HCT116 (cell line): Measurements from ENCODE around the gene SH3RF2. TPM values are rescaled to one million over a fixed set of nuclear protein-coding genes. Genes with fewer than 3 reads are reported as not detected.

Experiments used
- ATAC-seq: fragments of 200-7000 bp; cut with Tn5 transposase; 2 replicates; pipeline ENCODE4 v1.9.1; 2020; ENCODE audit warnings: mild to moderate bottlenecking, moderate library complexity
- BruUV-seq: library from RNA; stranded (reverse); fragments of 400-500 nt; replicated peaks from 2 replicates; lab custom pipeline; 2021; lab: Mats Ljungman, UMichigan
- CTCF ChIA-PET: fragments of 300-600 bp; sonication (Branson Sonifier 250); formaldehyde crosslinking; loops from one replicate; lab custom pipeline; 2021; ENCODE audit warnings: antibody characterized with exemption; lab: Charles Lee
- POLR2A ChIA-PET: fragments of 300-600, 350-600 bp; sonication (Branson Sonifier 250); formaldehyde crosslinking; loops from one replicate; lab custom pipeline; 2021; ENCODE audit warnings: antibody characterized with exemption; lab: Charles Lee
- RAD21 ChIA-PET, 2 experiments: fragments of 300-600 bp; sonication (Branson Sonifier 250); formaldehyde crosslinking; loops; one replicate each; lab custom pipeline; 2023; ENCODE audit warnings: low total read pairs in 2 of 2; ENCODE audit not compliant: uncharacterized antibody in 2 of 2, unreplicated experiment in 2 of 2, low non-redundant PET in 1 of 2; lab: Charles Lee
- DNase-seq: peaks from one replicate; pipeline ENCODE4 v3.0.0-alpha.2; 2010; ENCODE audit warnings: low read depth, low spot score
- H2AFZ ChIP-seq: fragments of 200-600 bp; shearing (Covaris generic), sonication (generic); 2 replicates; pipeline ENCODE4 v1.6.1; 2017; ENCODE audit warnings: low read depth, mixed run types, mixed read lengths, antibody characterized with exemption, low read length; ENCODE audit not compliant: poor library complexity, severe bottlenecking
- H3K27ac ChIP-seq: 2 replicates; pipeline ENCODE4 v1.5.1; 2012; ENCODE audit warnings: low read depth, low read length
- H3K27me3 ChIP-seq: fragments of 200-600 bp; sonication (generic); 2 replicates; pipeline ENCODE4 v1.6.1; 2016; ENCODE audit warnings: mixed run types, low read length, mixed read lengths; ENCODE audit not compliant: insufficient read depth
- H3K36me3 ChIP-seq, 2 experiments: fragments of 200-500 bp in 1 of 2; fragments of 200-600 bp in 1 of 2; sonication (Bioruptor generic) in 1 of 2; sonication (generic) in 1 of 2; 2 replicates each; pipeline versions ENCODE4 v1.5.1 to v1.6.1; 2014 to 2016; ENCODE audit warnings: low read length in 2 of 2, inconsistent platforms in 1 of 2, mixed read lengths in 1 of 2, mixed run types in 1 of 2; ENCODE audit not compliant: insufficient read depth in 2 of 2, control insufficient read depth in 1 of 2
- H3K4me1 ChIP-seq, 2 experiments: fragments of 200-600 bp in 1 of 2; sonication (generic) in 1 of 2; 2 replicates each; pipeline versions ENCODE4 v1.5.1 to v1.6.1; 2012 to 2017; ENCODE audit warnings: low read length in 2 of 2, inconsistent platforms in 1 of 2, mild to moderate bottlenecking in 1 of 2, mixed read lengths in 1 of 2, mixed run types in 1 of 2, moderate library complexity in 1 of 2; ENCODE audit not compliant: insufficient read depth in 2 of 2, control insufficient read depth in 1 of 2
- H3K4me2 ChIP-seq: fragments of 200-600 bp; sonication (generic); 2 replicates; pipeline ENCODE4 v1.6.1; 2017; ENCODE audit warnings: mixed run types, low read length, mixed read lengths
- H3K4me3 ChIP-seq, 2 experiments: fragments of 200-600 bp in 1 of 2; sonication (generic) in 1 of 2; replicated peaks in 1 of 2; 2 replicates each; pipeline ENCODE4 v1.5.1; 2011 to 2016; ENCODE audit warnings: low read length in 2 of 2, control low read depth in 1 of 2, low read depth in 1 of 2, mild to moderate bottlenecking in 1 of 2, mixed read lengths in 1 of 2, mixed run types in 1 of 2
- H3K79me2 ChIP-seq: fragments of 200-600 bp; sonication (generic); 2 replicates; pipeline ENCODE4 v1.6.1; 2017; ENCODE audit warnings: mild to moderate bottlenecking, mixed run types, low read length, moderate library complexity, mixed read lengths; ENCODE audit not compliant: insufficient read depth
- H3K9ac ChIP-seq: fragments of 200-600 bp; sonication (generic); 2 replicates; pipeline ENCODE4 v1.6.1; 2016; ENCODE audit warnings: low read length, mixed read lengths
- H3K9me2 ChIP-seq: fragments of 200-600 bp; sonication (generic), shearing (Covaris generic); 2 replicates; pipeline ENCODE4 v1.6.1; 2017; ENCODE audit warnings: mixed run types, mild to moderate bottlenecking, moderate library complexity; ENCODE audit not compliant: insufficient read depth
- H3K9me3 ChIP-seq, 2 experiments: fragments of 200-500 bp in 1 of 2; fragments of 200-600 bp in 1 of 2; sonication (Bioruptor generic) in 1 of 2; sonication (generic) in 1 of 2; 2 replicates each; pipeline ENCODE4 v1.6.1; 2014 to 2017; ENCODE audit warnings: low read length in 2 of 2, mixed read lengths in 2 of 2, inconsistent platforms in 1 of 2, low read depth in 1 of 2, mild to moderate bottlenecking in 1 of 2, mixed run types in 1 of 2, moderate library complexity in 1 of 2; ENCODE audit not compliant: control insufficient read depth in 1 of 2, insufficient read depth in 1 of 2
- H4K20me1 ChIP-seq: fragments of 200-600 bp; sonication (generic), shearing (Covaris generic); 2 replicates; pipeline ENCODE4 v1.6.1; 2017; ENCODE audit warnings: mixed run types, mild to moderate bottlenecking, moderate library complexity; ENCODE audit not compliant: insufficient read depth
- ATF3 ChIP-seq: IDR thresholded peaks from 2 replicates; pipeline ENCODE4 v1.6.1; 2012
- EGR1 ChIP-seq: IDR thresholded peaks from 2 replicates; pipeline ENCODE4 v1.6.1; 2012; ENCODE audit warnings: low read depth
- EZH2 ChIP-seq: fragments of 200-600 bp; sonication (generic); IDR thresholded peaks from 2 replicates; pipeline ENCODE4 v1.6.1; 2017; ENCODE audit warnings: antibody characterized with exemption, mixed run types
- JUND ChIP-seq: IDR thresholded peaks from 2 replicates; pipeline ENCODE4 v1.6.1; 2012
- MAX ChIP-seq: IDR thresholded peaks from 2 replicates; pipeline ENCODE4 v1.6.1; 2012
- POLR2A ChIP-seq: IDR thresholded peaks from 2 replicates; pipeline ENCODE4 v1.7.0; 2011; ENCODE audit warnings: borderline replicate concordance; ENCODE audit not compliant: insufficient read depth, insufficient read length; ENCODE audit errors: extremely low read depth
- REST ChIP-seq: IDR thresholded peaks from 2 replicates; pipeline ENCODE4 v1.6.1; 2012; ENCODE audit warnings: low read depth
- SIN3A ChIP-seq: IDR thresholded peaks from 2 replicates; pipeline ENCODE4 v1.6.1; 2012; ENCODE audit warnings: low read depth
- SRF ChIP-seq: IDR thresholded peaks from 2 replicates; pipeline ENCODE4 v1.6.1; 2012; ENCODE audit warnings: low read depth
- TCF7L2 ChIP-seq: IDR thresholded peaks from 2 replicates; pipeline ENCODE4 v1.7.0; 2011; ENCODE audit warnings: borderline replicate concordance, inconsistent platforms; ENCODE audit not compliant: insufficient read depth, insufficient read length; ENCODE audit errors: extremely low read depth
- YY1 ChIP-seq: IDR thresholded peaks from 2 replicates; pipeline ENCODE4 v1.6.1; 2011; ENCODE audit warnings: low read length, low read depth, moderate library complexity, mild to moderate bottlenecking; ENCODE audit not compliant: insufficient replicate concordance; ENCODE audit errors: extremely low read depth
- ZBTB33 ChIP-seq: IDR thresholded peaks from 2 replicates; pipeline ENCODE4 v1.6.1; 2011; ENCODE audit warnings: mild to moderate bottlenecking, low read length, moderate library complexity; ENCODE audit not compliant: insufficient replicate concordance; ENCODE audit errors: extremely low read depth
- ZFX ChIP-seq: fragments of 450-650 bp; IDR thresholded peaks from 2 replicates; pipeline ENCODE4 v1.6.1; 2017
- intact Hi-C: fragments of 100-400 bp; cut with micrococcal nuclease; formaldehyde crosslinking; loops from 2 replicates; pipeline ENCODE4 v1.10.0; 2022
- total RNA-seq: library from RNA; stranded (reverse); gene quantifications from one replicate; pipeline ENCODE4 v1.2.1, GENCODE V29; 2021; ENCODE audit not compliant: unreplicated experiment

SH3RF2 gene
- total RNA-seq, 1 experiment from 2014 or later = 14.3 TPM

GRCh38 chr5:146098047-146098446 lies 161.7 kb downstream of the SH3RF2 start:
- ChIA-PET CTCF (no interaction called here), POLR2A (no interaction called here), RAD21 (no interaction called here)
- Histone ChIP-seq H4K20me1 (no peaks in the 10 kb centered on the region), H2AFZ (no peak overlapping the region), H3K27me3 (no peaks in the 10 kb centered on the region), H3K4me3 (no peak overlapping the region), H3K9me2 (no peaks in the 10 kb centered on the region), H3K36me3 (no peaks in the 10 kb centered on the region; a peak in 1 of 4 replicates), H3K9me3 (no peaks in the 10 kb centered on the region), H3K79me2 (no peaks in the 10 kb centered on the region), H3K4me1 (no peaks in the 10 kb centered on the region), H3K27ac (no peak overlapping the region), H3K9ac (no peak overlapping the region), H3K4me2 (no peak overlapping the region)
- DNase-seq = no peak
- no peak for TF ChIP-seq YY1
- no peak for TF ChIP-seq REST
- no peak for TF ChIP-seq TCF7L2
- TF ChIP-seq EGR1 = no peak
- TF ChIP-seq POLR2A = no peak
- no peak for TF ChIP-seq SIN3A
- no peak for TF ChIP-seq SRF
- no peak for TF ChIP-seq ATF3
- no peak for TF ChIP-seq JUND
- no peak for TF ChIP-seq ZBTB33
- TF ChIP-seq MAX = no peak
- TF ChIP-seq ZFX = no peak
- TF ChIP-seq EZH2 = no peak
- ATAC-seq = no peak
- intact Hi-C loops = no loop called here
- no TSS peak for BruUV-seq
